Pancreas (tissue), 10 donors: Measurements from ENCODE around the gene SPIRE1. TPM values are rescaled to one million over a fixed set of nuclear protein-coding genes. Genes with fewer than 3 reads are reported as not detected.

Experiments
- ATAC-seq, 4 donors: fragments of 200-7000 bp; cut with Tn5 transposase; one replicate each; pipeline versions ENCODE4 v1.8.0 to v1.9.1; 2020; ENCODE audit warnings: mild to moderate bottlenecking in 4 of 4, moderate library complexity in 4 of 4
- DNase-seq, 6 donors: peaks; one replicate each; pipeline ENCODE4 v3.0.0-alpha.2; 2020
- FAIRE-seq: peaks from 2 replicates; lab custom pipeline; 2012; peaks lifted over from hg19 to GRCh38; lab: Jason Lieb, UNC
- H3K27ac ChIP-seq, 4 donors: fragments of 200-600 bp; sonication (generic); 1 replicate in 3 of 4; 2 replicates in 1 of 4; pipeline versions ENCODE4 v1.5.0 to v1.8.0; 2020
- H3K27me3 ChIP-seq, 4 donors: fragments of 200-600 bp; one replicate each; pipeline ENCODE4 v1.8.0; 2021
- H3K36me3 ChIP-seq, 3 donors: fragments of 200-600 bp; sonication (generic) in 1 of 3; one replicate each; pipeline versions ENCODE4 v1.5.0 to v1.8.0; 2020 to 2021
- H3K4me1 ChIP-seq, 3 donors: fragments of 200-600 bp; one replicate each; pipeline ENCODE4 v1.8.0; 2021
- H3K4me3 ChIP-seq, 4 donors: fragments of 200-600 bp; sonication (generic) in 2 of 4; one replicate each; pipeline versions ENCODE4 v1.5.0 to v1.8.0; 2020 to 2021
- H3K9me3 ChIP-seq, 4 donors: fragments of 200-600 bp; one replicate each; pipeline ENCODE4 v1.8.0; 2021
- WGBS, 2 donors: extraction: QIAGEN DNeasy Blood & Tissue Kit; methylation state at CpG; one replicate each; pipeline ENCODE4 v1.1.7; 2013; 5-methylcytosine and 5-hydroxymethylcytosine counted together
- intact Hi-C, 3 donors: fragments of 100-400 bp; cut with DNase I; formaldehyde crosslinking; loops; one replicate each; pipeline versions ENCODE4 v1.11.1 to v1.14.2; 2022
- polyA plus RNA-seq, 2 donors: library from polyadenylated mRNA; stranded (reverse); fragments of 200-250 nt; gene quantifications; one replicate each; pipeline ENCODE4 v1.2.3, GENCODE V29; 2013
- total RNA-seq, 6 donors: library from RNA; stranded (reverse); fragmentation: NEBNext Ultra II Directional in 4 of 6; extraction: Animal tissue kit (Norgen Biotek cat#: 25700) in 4 of 6; gene quantifications; one replicate each; pipeline versions ENCODE4 v1.2.1 to v1.2.4, GENCODE V29; 2021 to 2023
- TF ChIP-seq, protein P1 (sequence below), 4 donors: fragments of 200-600 bp; sonication (generic) in 3 of 4; IDR thresholded peaks; one replicate each; pipeline versions ENCODE4 v1.5.0 to v1.8.0; 2021; ENCODE audit warnings: antibody characterized with exemption in 4 of 4
- donor health status: healthy with polysubstance abuse.
- donor health status: DM: no; HTN: no; CAD: no; lungs with moderate emphysema.
- donor health status: DM: no; HTN: no; CAD: no.
- donor health status: control.
- donor health status: control.
- donor health status: Bipolar disorder and iron deficiency.
- donor health status: DM: yes; HTN: yes; CAD: no.
- donor health status: DM: no; HTN: no; CAD: no.
- donor health status: DM: no; HTN: no; CAD: no.
- donor health status: DM: yes; HTN: yes; CAD: no.

SPIRE1 gene
- total and polyA plus RNA-seq, 8 donors: 2.9 to 17.6 (median 10.0) TPM

DNA sequence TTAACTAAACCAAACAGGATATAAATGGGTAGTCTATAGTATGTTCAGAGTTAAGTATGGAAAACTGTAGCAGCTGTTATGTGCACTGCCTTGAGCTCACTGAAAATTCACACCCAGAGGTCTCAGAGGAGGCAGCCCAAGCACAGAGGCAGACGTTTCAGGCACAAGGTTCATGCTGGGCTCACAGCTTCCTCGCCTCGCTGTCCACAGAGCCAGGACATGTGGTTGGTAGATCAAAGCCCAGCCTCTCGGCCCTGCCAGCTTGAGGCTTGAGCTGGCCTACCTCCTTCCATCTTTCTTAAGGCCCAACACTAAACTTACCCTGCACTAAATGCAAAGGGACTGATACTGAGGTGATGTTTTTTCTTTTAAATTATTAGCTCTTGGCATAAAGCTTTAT, 206.5 kb downstream of the SPIRE1 start:
- intact Hi-C loops: no loop called here
- ATAC-seq (no peak), FAIRE-seq (no peak), DNase-seq (no peak)
- Histone ChIP-seq H3K4me3 (no peak overlapping the region), H3K27ac (no peak overlapping the region), H3K4me1 (no peaks in the 10 kb centered on the region), H3K36me3 (peaks cover 0 to 10% (median 0%) of the 10 kb centered on the region in 3 donors), H3K9me3 (no peaks in the 10 kb centered on the region), H3K27me3 (no peaks in the 10 kb centered on the region)
- 80% methylated on average over 4 of the region's 4 CpGs for WGBS, 2 donors
- TF ChIP-seq, protein P1, sequence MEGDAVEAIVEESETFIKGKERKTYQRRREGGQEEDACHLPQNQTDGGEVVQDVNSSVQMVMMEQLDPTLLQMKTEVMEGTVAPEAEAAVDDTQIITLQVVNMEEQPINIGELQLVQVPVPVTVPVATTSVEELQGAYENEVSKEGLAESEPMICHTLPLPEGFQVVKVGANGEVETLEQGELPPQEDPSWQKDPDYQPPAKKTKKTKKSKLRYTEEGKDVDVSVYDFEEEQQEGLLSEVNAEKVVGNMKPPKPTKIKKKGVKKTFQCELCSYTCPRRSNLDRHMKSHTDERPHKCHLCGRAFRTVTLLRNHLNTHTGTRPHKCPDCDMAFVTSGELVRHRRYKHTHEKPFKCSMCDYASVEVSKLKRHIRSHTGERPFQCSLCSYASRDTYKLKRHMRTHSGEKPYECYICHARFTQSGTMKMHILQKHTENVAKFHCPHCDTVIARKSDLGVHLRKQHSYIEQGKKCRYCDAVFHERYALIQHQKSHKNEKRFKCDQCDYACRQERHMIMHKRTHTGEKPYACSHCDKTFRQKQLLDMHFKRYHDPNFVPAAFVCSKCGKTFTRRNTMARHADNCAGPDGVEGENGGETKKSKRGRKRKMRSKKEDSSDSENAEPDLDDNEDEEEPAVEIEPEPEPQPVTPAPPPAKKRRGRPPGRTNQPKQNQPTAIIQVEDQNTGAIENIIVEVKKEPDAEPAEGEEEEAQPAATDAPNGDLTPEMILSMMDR (IDR thresholded peaks at IDR 0.05): no peak

DNA sequence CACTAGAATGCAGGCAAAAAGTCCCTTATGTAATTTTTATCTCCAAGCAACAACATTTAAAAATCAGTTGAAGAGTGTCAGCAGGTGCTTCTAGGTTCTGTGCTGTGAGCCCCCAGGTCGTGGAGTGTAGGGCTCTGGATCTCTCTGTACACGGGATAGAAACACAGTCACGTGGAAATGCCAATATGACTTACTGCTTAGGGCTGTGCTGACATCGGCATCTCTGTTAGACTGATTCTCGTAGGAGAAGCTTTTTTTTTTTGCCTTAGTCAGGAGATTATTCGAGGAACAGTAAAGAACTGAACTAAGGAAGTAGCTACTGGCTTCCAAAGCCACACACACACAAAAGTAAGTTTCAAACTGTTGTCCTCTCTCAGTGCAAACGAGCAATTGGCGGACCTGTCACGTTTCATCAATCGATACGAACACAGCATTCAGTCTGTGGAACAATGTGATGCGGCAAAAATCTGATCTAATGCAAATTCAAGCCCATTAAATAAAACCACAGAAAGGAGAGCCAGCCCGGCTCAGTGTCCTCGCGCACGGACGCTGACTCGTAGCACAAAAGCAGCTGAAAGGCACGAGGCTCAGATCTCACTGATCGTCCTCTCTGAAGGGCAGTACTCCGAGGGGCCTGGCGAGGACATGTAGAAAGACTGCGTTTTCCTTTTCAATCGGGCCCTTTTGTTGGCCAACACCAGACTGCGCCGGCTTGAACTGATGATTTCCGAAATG, 208.7 kb downstream of the SPIRE1 start:
- no peak for FAIRE-seq
- 92 to 94% methylated on average over 27 of the region's 27 CpGs for WGBS, 2 donors
- Histone ChIP-seq H3K27ac (no peak overlapping the region), H3K4me1 (no peaks in the 10 kb centered on the region), H3K36me3 (peaks cover 0 to 10% (median 0%) of the 10 kb centered on the region in 3 donors), H3K9me3 (no peaks in the 10 kb centered on the region), H3K27me3 (no peaks in the 10 kb centered on the region), H3K4me3 (no peak overlapping the region)
- DNase-seq: no peak
- TF ChIP-seq, protein P1 (IDR thresholded peaks at IDR 0.05): no peak
- intact Hi-C loops: no loop called here
- peak in 2 of 4 donors; percentile 67 to 70 for ATAC-seq

GRCh38 chr18:12445554-12445953, 212.4 kb downstream of the SPIRE1 start:
- no peak for FAIRE-seq
- intact Hi-C loops: no loop called here
- H3K36me3 ChIP-seq: peaks cover 0 to 10% (median 0%) of the 10 kb centered on the region in 3 donors

DNA sequence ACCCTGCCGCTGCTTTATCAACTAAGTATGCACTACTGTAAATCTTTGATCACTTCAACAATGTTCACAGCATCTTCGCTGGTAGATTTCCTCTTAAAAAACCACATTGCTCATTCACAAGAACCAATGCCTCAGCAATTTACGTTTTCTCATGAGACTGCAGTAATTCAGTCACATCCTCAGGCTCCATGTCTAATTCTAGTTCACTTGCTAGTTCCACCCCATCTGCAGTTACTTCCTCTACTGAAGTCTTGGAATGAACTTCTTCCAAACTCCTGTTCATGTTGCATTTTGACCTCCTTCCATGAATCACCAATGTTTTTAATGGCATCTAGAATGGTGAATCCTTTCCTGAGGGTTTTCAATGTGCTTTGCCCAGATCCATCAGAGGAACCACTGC, 214.4 kb downstream of the SPIRE1 start:
- FAIRE-seq: no peak
- no peak for ATAC-seq
- no peaks in the 10 kb centered on the region for H3K4me1 ChIP-seq
- H3K9me3 ChIP-seq: no peaks in the 10 kb centered on the region
- TF ChIP-seq, protein P1 (IDR thresholded peaks at IDR 0.05): no peak
- H3K27me3 ChIP-seq: no peaks in the 10 kb centered on the region
- no peak overlapping the region for H3K27ac ChIP-seq
- WGBS, 2 donors: 88 to 91% methylated on average over 3 of the region's 3 CpGs
- no peaks in the 10 kb centered on the region for H3K36me3 ChIP-seq
- no peak for DNase-seq
- H3K4me3 ChIP-seq: no peak overlapping the region
- intact Hi-C loops: no loop called here

More at GRCh38 chr18:12445554-12445953, 212.4 kb downstream of the SPIRE1 start:
- Histone ChIP-seq H3K4me1 (no peaks in the 10 kb centered on the region), H3K27ac (no peak overlapping the region), H3K4me3 (no peak overlapping the region), H3K9me3 (no peaks in the 10 kb centered on the region), H3K27me3 (no peaks in the 10 kb centered on the region)
- TF ChIP-seq, protein P1 (IDR thresholded peaks at IDR 0.05): no peak
- DNase-seq: no peak
- no peak for ATAC-seq
- 95 to 97% methylated on average over 4 of the region's 4 CpGs for WGBS, 2 donors

GRCh38 chr18:12442946-12443345, 215.0 kb downstream of the SPIRE1 start:
- Histone ChIP-seq H3K27ac (no peak overlapping the region), H3K36me3 (no peaks in the 10 kb centered on the region), H3K27me3 (no peaks in the 10 kb centered on the region), H3K4me3 (no peak overlapping the region), H3K9me3 (no peaks in the 10 kb centered on the region), H3K4me1 (no peaks in the 10 kb centered on the region)
- ATAC-seq (no peak), DNase-seq (no peak), FAIRE-seq (no peak)
- intact Hi-C loops: no loop called here
- 80 to 83% methylated on average over 1 of the region's 1 CpG for WGBS, 2 donors
- TF ChIP-seq, protein P1 (IDR thresholded peaks at IDR 0.05): no peak
